ENCODE results near the gene PTK7. TPM values are rescaled to one million over a fixed set of nuclear protein-coding genes. Genes with fewer than 3 reads are reported as not detected.
A peak's percentile ranks its signal among the peaks of the same experiment; 100 is the strongest.

Gene PTK7
- total RNA-seq, 1 donor, result 190 TPM

GRCh38 chr6:43052225-43052841, 23.8 kb upstream of the PTK7 start:
- H3K36me3 ChIP-seq (ENCODE audit: insufficient read depth, low read length), result peaks cover 41% of the 10 kb centered on the region
- peaks cover 36% of the 10 kb centered on the region for H3K79me2 ChIP-seq (ENCODE audit: insufficient read depth, low read length)
- peak overlapping the region; percentile 7 for H2AFZ ChIP-seq (ENCODE audit: low read length)
- no peaks in the 10 kb centered on the region for H3K27me3 ChIP-seq (ENCODE audit: insufficient read depth, low read length)
- peak overlapping the region; percentile 92 for H3K27ac ChIP-seq (ENCODE audit: low read depth, low read length)
- peaks cover 23% of the 10 kb centered on the region for H3K4me1 ChIP-seq (ENCODE audit: insufficient read depth, low read length)
- DNase-seq (ENCODE audit: insufficient read length, low spot score, missing footprints), result peak; percentile 66
- peak overlapping the region; percentile 97 for H3K4me2 ChIP-seq (ENCODE audit: insufficient read depth, low read length)
- no peaks in the 10 kb centered on the region for H4K20me1 ChIP-seq (ENCODE audit: insufficient read depth, low read length)
- H3K9me3 ChIP-seq (ENCODE audit: low read depth, low read length), result no peaks in the 10 kb centered on the region
- peak overlapping the region; percentile 78 for H3K4me3 ChIP-seq (ENCODE audit: insufficient read depth, low read length)
- no peak for TF ChIP-seq CTCF (IDR thresholded peaks at IDR 0.05; ENCODE audit: extremely low read depth, low read depth, low read length)

- Histone ChIP-seq H3K4me2 (ENCODE audit: insufficient read depth, low read length) (peak overlapping the region; percentile 97), H3K79me2 (ENCODE audit: insufficient read depth, low read length) (peaks cover 42% of the 10 kb centered on the region), H3K4me3 (ENCODE audit: insufficient read depth, low read length) (peak overlapping the region; percentile 78), H2AFZ (ENCODE audit: low read length) (peak overlapping the region; percentile 73), H3K27me3 (ENCODE audit: insufficient read depth, low read length) (no peaks in the 10 kb centered on the region), H4K20me1 (ENCODE audit: insufficient read depth, low read length) (no peaks in the 10 kb centered on the region), H3K27ac (ENCODE audit: low read depth, low read length) (peak overlapping the region; percentile 92), H3K4me1 (ENCODE audit: insufficient read depth, low read length) (peaks cover 24% of the 10 kb centered on the region), H3K9me3 (ENCODE audit: low read depth, low read length) (no peaks in the 10 kb centered on the region), H3K36me3 (ENCODE audit: insufficient read depth, low read length) (peaks cover 34% of the 10 kb centered on the region)
- DNase-seq (ENCODE audit: insufficient read length, low spot score, missing footprints), result peak; percentile 79
- no peak for TF ChIP-seq CTCF (IDR thresholded peaks at IDR 0.05; ENCODE audit: extremely low read depth, low read depth, low read length)
Observed at GRCh38 chr6:43052842-43053544, 23.1 kb upstream of the PTK7 start.

GRCh38 chr6:43053545-43054205, 22.4 kb upstream of the PTK7 start, which contains the start of gene CUL7:
TSS of gene CUL7 (minus strand) at chr6:43053851. CDS start at chr6:43052788, 1,063 bp downstream.
- DNase-seq (ENCODE audit: insufficient read length, low spot score, missing footprints), result peak; percentile 100
- no peak for TF ChIP-seq CTCF (IDR thresholded peaks at IDR 0.05; ENCODE audit: extremely low read depth, low read depth, low read length)
- peak within 1 kb of the TSS; percentile 78 for H3K4me3 ChIP-seq (ENCODE audit: insufficient read depth, low read length)
- H3K4me1 ChIP-seq (ENCODE audit: insufficient read depth, low read length), result peaks cover 31% of the 10 kb centered on the region
- H3K36me3 ChIP-seq (ENCODE audit: insufficient read depth, low read length), result peaks cover 28% of the 10 kb centered on the region
- H3K27me3 ChIP-seq (ENCODE audit: insufficient read depth, low read length), result no peaks in the 10 kb centered on the region
- H2AFZ ChIP-seq (ENCODE audit: low read length), result peak within 1 kb of the TSS; percentile 73
- peaks cover 48% of the 10 kb centered on the region for H3K79me2 ChIP-seq (ENCODE audit: insufficient read depth, low read length)
- H3K27ac ChIP-seq (ENCODE audit: low read depth, low read length), result peak within 1 kb of the TSS; percentile 92
- H3K9me3 ChIP-seq (ENCODE audit: low read depth, low read length), result no peaks in the 10 kb centered on the region
- H4K20me1 ChIP-seq (ENCODE audit: insufficient read depth, low read length), result no peaks in the 10 kb centered on the region
- peak within 1 kb of the TSS; percentile 97 for H3K4me2 ChIP-seq (ENCODE audit: insufficient read depth, low read length)

All from osteoblast (primary cell).